ENCODE measurements around the gene ATAD3B.

- no peak for TF ChIP-seq ZNF24 (IDR thresholded peaks at IDR 0.05)
- TF ChIP-seq USF1 (IDR thresholded peaks at IDR 0.05; ENCODE audit: borderline replicate concordance, extremely low read length, insufficient read depth, low read depth, low read length), result no peak
- TF ChIP-seq JUNB (IDR thresholded peaks at IDR 0.05), result no peak
- no peak for TF ChIP-seq CTCF (IDR thresholded peaks at IDR 0.05 in 2 of 3, conservative IDR thresholded peaks at IDR 0.05 in 1 of 3; ENCODE audit: control insufficient read depth in 2 of 3, extremely low read depth in 1 of 3, insufficient read depth in 1 of 3, low read depth in 3 of 3, low read length in 3 of 3)
- no peak for TF ChIP-seq SUPT20H (IDR thresholded peaks at IDR 0.05; ENCODE audit: borderline replicate concordance, control insufficient read depth, low read depth, low read length)
- no peak for TF ChIP-seq E4F1 (IDR thresholded peaks at IDR 0.05; ENCODE audit: borderline replicate concordance, partially characterized antibody)
- TF ChIP-seq ATF2 (IDR thresholded peaks at IDR 0.05; ENCODE audit: low read length), result no peak
- no peak for TF ChIP-seq BCL11A (IDR thresholded peaks at IDR 0.05; ENCODE audit: low read depth, low read length)
Measured at GRCh38 chr1:1535201-1536018, 63.8 kb downstream of the ATAD3B start.
